A549 (cell line): ENCODE measurements around the gene ENO4. TPM values are rescaled to one million over a fixed set of nuclear protein-coding genes. Genes with fewer than 3 reads are reported as not detected.

ENCODE experiments used
- ATAC-seq, 2 experiments: fragments of 200-7000 bp in 1 of 2; fragments of >200 bp in 1 of 2; cut with Nextera tagmentation in 1 of 2; cut with Tn5 transposase in 1 of 2; 3 replicates each; pipeline versions ENCODE4 v1.8.0 to v1.9.1; 2018 to 2020; ENCODE audit warnings: mild to moderate bottlenecking in 1 of 2, moderate library complexity in 1 of 2
- CTCF ChIA-PET: fragments of 300-600 bp; sonication (Branson Sonifier 250); formaldehyde crosslinking; extraction: SDS; loops from one replicate; lab custom pipeline; 2021; ENCODE audit warnings: antibody characterized with exemption, inconsistent platforms; lab: Yijun Ruan, JAX
- POLR2A ChIA-PET: fragments of 350-600 bp; formaldehyde crosslinking; extraction: SDS; loops from one replicate; lab custom pipeline; 2021; ENCODE audit warnings: antibody characterized with exemption, inconsistent platforms; lab: Yijun Ruan, JAX
- DNase-seq, 2 experiments: peaks; one replicate each; pipeline versions ENCODE4 v3.0.0 to v3.0.0-alpha.2; 2011 to 2016; ENCODE audit warnings: low read depth in 1 of 2, low spot score in 1 of 2
- FAIRE-seq: peaks from 2 replicates; lab custom pipeline; 2011; peaks lifted over from hg19 to GRCh38; lab: Jason Lieb, UNC
- H3K27ac ChIP-seq, 2 experiments: fragments of >200 bp; sonication (Bioruptor Twin); formaldehyde crosslinking; 3 replicates each; pipeline ENCODE4 v1.5.1; 2016 to 2017
- H3K4me1 ChIP-seq: fragments of >200 bp; sonication (Bioruptor Twin); formaldehyde crosslinking; 3 replicates; pipeline ENCODE4 v1.6.1; 2016
- H3K4me2 ChIP-seq: fragments of >200 bp; sonication (Bioruptor Twin); formaldehyde crosslinking; 3 replicates; pipeline ENCODE4 v1.6.1; 2016
- H3K4me3 ChIP-seq: fragments of >200 bp; sonication (Bioruptor Twin); formaldehyde crosslinking; 3 replicates; pipeline ENCODE4 v1.5.1; 2016
- H3K9me3 ChIP-seq: fragments of >200 bp; sonication (Bioruptor Twin); formaldehyde crosslinking; 3 replicates; pipeline ENCODE4 v1.6.1; 2016
- CBX2 ChIP-seq: fragments of 200-600 bp; sonication (generic); IDR thresholded peaks from 2 replicates; pipeline ENCODE4 v1.6.1; 2016; ENCODE audit warnings: low read depth, mild to moderate bottlenecking, borderline replicate concordance
- CEBPB ChIP-seq, 2 experiments: fragments of >200 bp in 1 of 2; sonication (Bioruptor Twin) in 1 of 2; formaldehyde crosslinking in 1 of 2; IDR thresholded peaks; 2 replicates each; pipeline ENCODE4 v1.6.1; 2012 to 2016
- CHD4 ChIP-seq: fragments of 200-600 bp; sonication (generic); IDR thresholded peaks from 2 replicates; pipeline ENCODE4 v1.6.1; 2016; ENCODE audit warnings: antibody characterized with exemption, mild to moderate bottlenecking, borderline replicate concordance
- EHMT2 ChIP-seq: fragments of 200-600 bp; sonication (generic); IDR thresholded peaks from 2 replicates; pipeline ENCODE4 v1.6.1; 2016; ENCODE audit warnings: antibody characterized with exemption, low read depth, mild to moderate bottlenecking, moderate library complexity
- ESRRA ChIP-seq: fragments of 150-350 bp; IDR thresholded peaks from 2 replicates; pipeline ENCODE4 v1.6.1; 2014; ENCODE audit warnings: mild to moderate bottlenecking, low read length, borderline replicate concordance
- FOXS1 ChIP-seq: fragments of 250-450 bp; sonication (Bioruptor Pico); IDR thresholded peaks from 2 replicates; pipeline ENCODE4 v1.5.0; 2020; ENCODE audit warnings: mild to moderate bottlenecking, moderate library complexity
- HDAC2 ChIP-seq: fragments of 200-600 bp; sonication (generic); IDR thresholded peaks from 2 replicates; pipeline ENCODE4 v1.6.1; 2016
- HEYL ChIP-seq: fragments of 250-450 bp; sonication (Bioruptor Pico); IDR thresholded peaks from 2 replicates; pipeline ENCODE4 v1.8.0; 2021; ENCODE audit warnings: mild to moderate bottlenecking, moderate library complexity
- HOXB5 ChIP-seq: fragments of 250-450 bp; sonication (Bioruptor Pico); IDR thresholded peaks from 2 replicates; pipeline ENCODE4 v1.5.0; 2020; ENCODE audit warnings: mild to moderate bottlenecking, moderate library complexity
- JUNB ChIP-seq: fragments of >200 bp; sonication (Bioruptor Twin); formaldehyde crosslinking; IDR thresholded peaks from 2 replicates; pipeline ENCODE4 v1.6.1; 2016
- KDM1A ChIP-seq: fragments of 200-600 bp; sonication (generic); IDR thresholded peaks from 2 replicates; pipeline ENCODE4 v1.6.1; 2016; ENCODE audit warnings: low read depth, mild to moderate bottlenecking
- MYC ChIP-seq: IDR thresholded peaks from 2 replicates; pipeline ENCODE4 v1.6.1; 2012; ENCODE audit warnings: mild to moderate bottlenecking, inconsistent platforms, low read length, improper control_type of control experiment, borderline replicate concordance
- NFE2L2 ChIP-seq: fragments of 150-350 bp; conservative IDR thresholded peaks from 2 replicates; pipeline ENCODE4 v1.6.1; 2014; ENCODE audit warnings: low read length
- PHF8 ChIP-seq: fragments of 200-600 bp; sonication (generic); IDR thresholded peaks from 2 replicates; pipeline ENCODE4 v1.6.1; 2016; ENCODE audit warnings: low read depth, mild to moderate bottlenecking, antibody characterized with exemption, moderate library complexity, borderline replicate concordance
- POLR2A ChIP-seq: IDR thresholded peaks from 2 replicates; pipeline ENCODE4 v1.6.1; 2012; ENCODE audit warnings: mild to moderate bottlenecking, low read length
- RAD21 ChIP-seq, 2 experiments: fragments of >200 bp in 1 of 2; sonication (Bioruptor Twin) in 1 of 2; formaldehyde crosslinking in 1 of 2; IDR thresholded peaks in 1 of 2; conservative IDR thresholded peaks in 1 of 2; 2 replicates in 1 of 2; 3 replicates in 1 of 2; pipeline ENCODE4 v1.6.1; 2012 to 2018; ENCODE audit warnings: inconsistent platforms in 1 of 2
- SMC3 ChIP-seq: fragments of >200 bp; sonication (Bioruptor Twin); formaldehyde crosslinking; IDR thresholded peaks from 3 replicates; pipeline ENCODE4 v1.6.1; 2018; ENCODE audit warnings: inconsistent platforms
- SREBF2 ChIP-seq: fragments of 450-650 bp; IDR thresholded peaks from 2 replicates; pipeline ENCODE4 v1.6.1; 2014; ENCODE audit warnings: mild to moderate bottlenecking, moderate library complexity
- ZFP36 ChIP-seq: fragments of 450-650 bp; IDR thresholded peaks from 2 replicates; pipeline ENCODE4 v1.6.1; 2014; ENCODE audit warnings: borderline replicate concordance; ENCODE audit not compliant: partially characterized antibody
- WGBS: methylation state at CpG from one replicate; pipeline ENCODE4 v1.1.6; 2017; ENCODE audit errors: missing lambda C conversion rate; 5-methylcytosine and 5-hydroxymethylcytosine counted together
- polyA plus RNA-seq, 4 experiments: library from polyadenylated mRNA; depleted of rRNA in 3 of 4; stranded (reverse); fragments of >200 nt; fragmentation: RNase III in 1 of 4; extraction: RNeasy Plus Mini Kit Qiagen cat#74134 plus additional on column Dnase treatment in 1 of 4; gene quantifications; 2 replicates in 3 of 4; 3 replicates in 1 of 4; pipeline ENCODE4 v1.2.3, GENCODE V29; 2011 to 2017
- TF ChIP-seq, protein P1 (sequence below): fragments of >200 bp; sonication (Bioruptor Twin); formaldehyde crosslinking; IDR thresholded peaks from 3 replicates; pipeline ENCODE4 v1.6.1; 2016
- TF ChIP-seq, protein P2 (sequence below): fragments of 450-650 bp; IDR thresholded peaks from 2 replicates; pipeline ENCODE4 v1.6.1; 2014; ENCODE audit warnings: antibody characterized with exemption
- TF ChIP-seq, protein P3 (sequence below): IDR thresholded peaks from 2 replicates; pipeline ENCODE4 v1.6.1; 2012
- TF ChIP-seq, protein P4 (sequence below): fragments of >200 bp; sonication (Bioruptor Twin); formaldehyde crosslinking; IDR thresholded peaks from 3 replicates; pipeline ENCODE4 v1.5.1; 2016
- TF ChIP-seq, protein P5 (sequence below): fragments of 250-450 bp; sonication (Bioruptor Pico); IDR thresholded peaks from 2 replicates; pipeline ENCODE4 v1.5.0; 2020; ENCODE audit warnings: low read depth, mild to moderate bottlenecking, moderate library complexity
- TF ChIP-seq, protein P6 (sequence below): fragments of >200 bp; sonication (Bioruptor Twin); formaldehyde crosslinking; IDR thresholded peaks from 2 replicates; pipeline ENCODE4 v1.6.1; 2016

The ENO4 gene
- polyA plus RNA-seq, 2 of the 4 experiments (the other 2 are of a cell fraction) = 0.39 to 0.47 TPM

DNA sequence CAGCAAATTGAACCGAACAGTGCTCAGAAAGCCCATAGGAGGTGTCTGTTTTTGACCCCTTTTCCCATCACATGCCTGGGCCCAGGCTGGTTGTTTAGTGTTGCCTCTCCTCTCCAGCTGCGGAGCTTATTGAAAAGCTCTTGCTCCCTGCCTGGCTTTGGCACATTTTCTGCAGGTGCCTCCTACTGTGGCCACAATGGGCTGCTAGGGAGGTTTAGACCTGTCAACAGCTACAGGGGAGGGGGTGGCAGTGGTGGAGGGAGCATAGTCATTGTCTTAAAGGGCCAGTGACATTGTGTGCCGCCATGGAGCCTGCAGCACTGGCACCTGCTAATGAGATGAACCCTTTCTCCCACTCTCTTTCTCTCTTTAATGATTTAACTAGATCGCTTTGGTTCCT lies 13.2 kb upstream of the ENO4 start:
- POLR2A ChIA-PET = no interaction called here
- ATAC-seq = peak in 1 of 2 experiments; percentile 48; a peak in 3 of 6 replicates
- 88% methylated on average over 4 of the region's 4 CpGs for WGBS
- H3K4me1 ChIP-seq = peaks cover 13% of the 10 kb centered on the region; the same call in 1 of the 3 replicates
- no peaks in the 10 kb centered on the region for H3K9me3 ChIP-seq
- DNase-seq = peak in 1 of 2 experiments; percentile 26
- TF ChIP-seq CEBPB (IDR thresholded peaks at IDR 0.05) (no peak), FOXS1 (CRISPR knock-in tag) (no peak), ZFP36 (no peak), JUNB (no peak), POLR2A (no peak), NFE2L2 (no peak), HOXB5 (CRISPR knock-in tag) (no peak), HDAC2 (no peak), HEYL (CRISPR knock-in tag) (no peak), ESRRA (no peak)
- H3K27ac ChIP-seq = peak overlapping the region; percentile 11 to 52; a peak in 3 of 6 replicates
- 0 out of 3 replicates have a peak overlapping the region, but pooled peaks have one; percentile 16 for H3K4me2 ChIP-seq
- no peak overlapping the region for H3K4me3 ChIP-seq
- FAIRE-seq = no peak
- CTCF ChIA-PET = interaction anchor here (0.6 to 2.9 kb wide), 6 partner anchors 9 to 339 kb away, joined by 3 to 13 read pairs (median 6); no protein-coding TSS in a partner anchor

DNA sequence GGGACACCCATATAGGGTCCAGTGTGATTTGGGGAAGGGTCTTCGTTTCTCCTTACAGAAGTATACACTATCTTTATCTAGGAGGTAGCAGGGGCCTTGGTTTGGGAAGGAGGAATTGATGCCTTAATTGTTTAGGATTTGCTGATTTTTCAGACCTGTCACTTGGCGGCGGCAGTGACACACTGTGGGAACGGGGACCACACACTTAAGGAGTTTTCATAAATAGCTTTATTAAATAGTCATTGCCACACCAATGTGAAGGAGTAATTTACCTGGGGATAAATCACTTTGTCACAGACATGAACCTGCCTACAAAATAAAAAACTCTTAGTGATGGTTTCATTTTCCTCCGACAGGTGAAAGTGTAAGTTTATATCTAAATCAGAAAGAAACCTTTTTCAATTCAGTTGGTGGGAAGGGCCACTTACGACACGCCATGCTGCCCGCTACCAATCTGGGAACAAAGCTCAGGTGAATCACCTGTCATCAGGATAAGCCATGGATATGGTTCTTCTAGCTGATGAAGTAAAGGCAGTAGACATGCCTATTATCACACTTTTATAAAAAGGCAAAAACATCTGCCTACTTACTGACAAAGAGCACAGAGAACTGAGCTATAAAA lies 12.3 kb upstream of the ENO4 start:
- FAIRE-seq (no peak), DNase-seq (no peak), ATAC-seq (no peak)
- TF ChIP-seq, protein P1, sequence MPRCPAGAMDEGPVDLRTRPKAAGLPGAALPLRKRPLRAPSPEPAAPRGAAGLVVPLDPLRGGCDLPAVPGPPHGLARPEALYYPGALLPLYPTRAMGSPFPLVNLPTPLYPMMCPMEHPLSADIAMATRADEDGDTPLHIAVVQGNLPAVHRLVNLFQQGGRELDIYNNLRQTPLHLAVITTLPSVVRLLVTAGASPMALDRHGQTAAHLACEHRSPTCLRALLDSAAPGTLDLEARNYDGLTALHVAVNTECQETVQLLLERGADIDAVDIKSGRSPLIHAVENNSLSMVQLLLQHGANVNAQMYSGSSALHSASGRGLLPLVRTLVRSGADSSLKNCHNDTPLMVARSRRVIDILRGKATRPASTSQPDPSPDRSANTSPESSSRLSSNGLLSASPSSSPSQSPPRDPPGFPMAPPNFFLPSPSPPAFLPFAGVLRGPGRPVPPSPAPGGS = no peak
- TF ChIP-seq, protein P2, sequence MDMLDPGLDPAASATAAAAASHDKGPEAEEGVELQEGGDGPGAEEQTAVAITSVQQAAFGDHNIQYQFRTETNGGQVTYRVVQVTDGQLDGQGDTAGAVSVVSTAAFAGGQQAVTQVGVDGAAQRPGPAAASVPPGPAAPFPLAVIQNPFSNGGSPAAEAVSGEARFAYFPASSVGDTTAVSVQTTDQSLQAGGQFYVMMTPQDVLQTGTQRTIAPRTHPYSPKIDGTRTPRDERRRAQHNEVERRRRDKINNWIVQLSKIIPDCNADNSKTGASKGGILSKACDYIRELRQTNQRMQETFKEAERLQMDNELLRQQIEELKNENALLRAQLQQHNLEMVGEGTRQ = no peak
- TF ChIP-seq, protein P3, sequence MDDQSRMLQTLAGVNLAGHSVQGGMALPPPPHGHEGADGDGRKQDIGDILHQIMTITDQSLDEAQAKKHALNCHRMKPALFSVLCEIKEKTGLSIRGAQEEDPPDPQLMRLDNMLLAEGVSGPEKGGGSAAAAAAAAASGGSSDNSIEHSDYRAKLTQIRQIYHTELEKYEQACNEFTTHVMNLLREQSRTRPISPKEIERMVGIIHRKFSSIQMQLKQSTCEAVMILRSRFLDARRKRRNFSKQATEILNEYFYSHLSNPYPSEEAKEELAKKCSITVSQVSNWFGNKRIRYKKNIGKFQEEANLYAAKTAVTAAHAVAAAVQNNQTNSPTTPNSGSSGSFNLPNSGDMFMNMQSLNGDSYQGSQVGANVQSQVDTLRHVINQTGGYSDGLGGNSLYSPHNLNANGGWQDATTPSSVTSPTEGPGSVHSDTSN = no peak
- TF ChIP-seq MYC = no peak
- TF ChIP-seq, protein P4, sequence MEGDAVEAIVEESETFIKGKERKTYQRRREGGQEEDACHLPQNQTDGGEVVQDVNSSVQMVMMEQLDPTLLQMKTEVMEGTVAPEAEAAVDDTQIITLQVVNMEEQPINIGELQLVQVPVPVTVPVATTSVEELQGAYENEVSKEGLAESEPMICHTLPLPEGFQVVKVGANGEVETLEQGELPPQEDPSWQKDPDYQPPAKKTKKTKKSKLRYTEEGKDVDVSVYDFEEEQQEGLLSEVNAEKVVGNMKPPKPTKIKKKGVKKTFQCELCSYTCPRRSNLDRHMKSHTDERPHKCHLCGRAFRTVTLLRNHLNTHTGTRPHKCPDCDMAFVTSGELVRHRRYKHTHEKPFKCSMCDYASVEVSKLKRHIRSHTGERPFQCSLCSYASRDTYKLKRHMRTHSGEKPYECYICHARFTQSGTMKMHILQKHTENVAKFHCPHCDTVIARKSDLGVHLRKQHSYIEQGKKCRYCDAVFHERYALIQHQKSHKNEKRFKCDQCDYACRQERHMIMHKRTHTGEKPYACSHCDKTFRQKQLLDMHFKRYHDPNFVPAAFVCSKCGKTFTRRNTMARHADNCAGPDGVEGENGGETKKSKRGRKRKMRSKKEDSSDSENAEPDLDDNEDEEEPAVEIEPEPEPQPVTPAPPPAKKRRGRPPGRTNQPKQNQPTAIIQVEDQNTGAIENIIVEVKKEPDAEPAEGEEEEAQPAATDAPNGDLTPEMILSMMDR = no peak; the same call in 1 of the 3 replicates
- TF ChIP-seq SREBF2 = no peak
- TF ChIP-seq CBX2 = no peak
- no peak for TF ChIP-seq CHD4
- TF ChIP-seq SMC3 = 0 out of 3 replicates have a peak, but pooled peaks have one; percentile 10
- TF ChIP-seq KDM1A = no peak
- TF ChIP-seq HDAC2 = no peak
- TF ChIP-seq, protein P5, sequence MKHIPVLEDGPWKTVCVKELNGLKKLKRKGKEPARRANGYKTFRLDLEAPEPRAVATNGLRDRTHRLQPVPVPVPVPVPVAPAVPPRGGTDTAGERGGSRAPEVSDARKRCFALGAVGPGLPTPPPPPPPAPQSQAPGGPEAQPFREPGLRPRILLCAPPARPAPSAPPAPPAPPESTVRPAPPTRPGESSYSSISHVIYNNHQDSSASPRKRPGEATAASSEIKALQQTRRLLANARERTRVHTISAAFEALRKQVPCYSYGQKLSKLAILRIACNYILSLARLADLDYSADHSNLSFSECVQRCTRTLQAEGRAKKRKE (CRISPR knock-in tag) = no peak
- peak in 1 of 2 experiments; percentile 48; a peak in 4 of 5 replicates for TF ChIP-seq RAD21 (conservative IDR thresholded peaks at IDR 0.05 in 1 of 2, IDR thresholded peaks at IDR 0.05 in 1 of 2)
- no peak for TF ChIP-seq PHF8
- TF ChIP-seq, protein P6, sequence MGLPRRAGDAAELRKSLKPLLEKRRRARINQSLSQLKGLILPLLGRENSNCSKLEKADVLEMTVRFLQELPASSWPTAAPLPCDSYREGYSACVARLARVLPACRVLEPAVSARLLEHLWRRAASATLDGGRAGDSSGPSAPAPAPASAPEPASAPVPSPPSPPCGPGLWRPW = no peak
- TF ChIP-seq EHMT2 = no peak
- ChIA-PET CTCF (interaction anchor here (1.3 to 2.9 kb wide), 4 partner anchors 10 to 338 kb away, joined by 3 to 13 read pairs (median 10); no protein-coding TSS in a partner anchor), POLR2A (no interaction called here)
- no peak overlapping the region for H3K4me3 ChIP-seq
- H3K9me3 ChIP-seq = no peaks in the 10 kb centered on the region
- H3K4me1 ChIP-seq = peaks cover 13% of the 10 kb centered on the region; the same call in 1 of the 3 replicates
- H3K4me2 ChIP-seq = no peak overlapping the region
- 83% methylated on average over 8 of the region's 8 CpGs for WGBS
- H3K27ac ChIP-seq = no peak overlapping the region
